DMS79 (cell line): ENCODE results near the gene PCDHGB5.
"Not testable (repeated sequence)": the region's sequence is repeated elsewhere in the genome, so short reads cannot be mapped to it uniquely, and the experiment has no call there.

ENCODE experiments used
- DNase-seq: peaks from one replicate; lab custom pipeline; 2025; lab: John Stamatoyannopoulos, UW

Gene PCDHGB5

DNA sequence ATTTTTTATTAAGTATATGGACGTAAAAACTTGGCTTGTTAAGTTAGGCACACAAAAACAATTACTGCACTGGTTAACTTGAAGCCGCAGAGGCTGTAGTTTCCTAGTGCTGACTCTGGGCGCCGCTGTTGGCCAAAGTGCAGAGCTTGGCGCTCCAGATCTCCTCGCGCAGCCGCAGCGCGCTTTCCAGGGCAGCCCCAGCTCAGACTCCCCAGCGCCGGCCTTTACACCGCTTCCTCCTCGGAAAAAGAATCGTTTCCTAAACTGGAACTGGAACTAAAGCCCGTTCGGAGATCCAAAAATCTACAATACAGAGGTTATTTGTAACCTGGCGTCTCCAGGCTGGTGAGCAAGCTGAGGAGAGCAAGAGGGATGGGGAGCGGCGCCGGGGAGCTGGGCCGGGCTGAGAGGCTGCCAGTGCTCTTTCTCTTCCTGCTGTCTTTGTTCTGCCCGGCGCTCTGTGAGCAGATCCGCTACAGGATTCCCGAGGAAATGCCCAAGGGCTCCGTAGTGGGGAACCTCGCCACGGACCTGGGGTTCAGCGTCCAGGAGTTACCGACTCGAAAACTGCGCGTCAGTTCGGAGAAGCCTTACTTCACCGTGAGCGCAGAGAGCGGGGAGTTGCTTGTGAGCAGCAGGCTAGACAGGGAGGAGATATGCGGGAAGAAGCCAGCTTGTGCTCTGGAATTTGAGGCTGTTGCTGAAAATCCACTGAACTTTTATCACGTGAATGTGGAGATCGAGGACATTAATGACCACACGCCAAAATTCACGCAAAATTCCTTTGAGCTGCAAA is at the start of gene PCDHGB5:
PCDHGB5 (plus strand) TSS at position 192 of the 796 bp plus-strand sequence; CDS start at position 373, 181 bp downstream.
- DNase-seq = not testable (repeated sequence)

DNA sequence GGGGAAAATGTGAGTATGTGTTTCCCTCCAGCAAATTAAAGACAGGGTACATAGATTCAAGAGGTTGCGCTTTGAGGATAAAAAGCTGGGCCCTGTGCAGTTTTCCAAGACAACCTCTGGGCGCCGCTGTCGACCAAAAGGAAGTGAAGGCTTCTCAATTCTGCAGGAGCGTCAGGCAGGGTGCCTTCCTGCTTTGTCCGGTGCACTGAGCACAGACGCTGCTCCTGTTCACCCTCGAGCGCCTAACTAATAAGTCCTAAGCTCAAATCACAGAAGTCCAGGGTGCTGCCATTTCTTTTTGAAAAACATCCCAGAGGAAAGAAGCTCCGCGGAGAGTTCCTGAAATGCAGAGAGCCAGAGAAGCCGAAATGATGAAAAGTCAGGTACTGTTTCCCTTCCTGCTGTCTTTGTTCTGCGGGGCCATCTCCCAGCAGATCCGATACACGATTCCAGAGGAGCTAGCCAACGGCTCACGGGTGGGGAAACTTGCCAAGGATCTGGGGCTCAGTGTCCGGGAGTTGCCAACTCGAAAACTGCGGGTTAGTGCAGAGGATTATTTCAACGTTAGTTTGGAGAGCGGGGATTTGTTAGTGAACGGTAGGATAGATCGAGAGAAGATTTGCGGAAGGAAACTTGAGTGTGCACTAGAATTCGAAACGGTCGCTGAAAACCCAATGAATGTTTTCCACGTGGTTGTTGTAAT is 47.7 kb upstream of the PCDHGB5 start, which contains the start of gene PCDHGB1:
PCDHGB1 (plus strand) TSS at position 183 of the 703 bp plus-strand sequence; CDS start at position 345, 162 bp downstream.
- no peak for DNase-seq

DNA sequence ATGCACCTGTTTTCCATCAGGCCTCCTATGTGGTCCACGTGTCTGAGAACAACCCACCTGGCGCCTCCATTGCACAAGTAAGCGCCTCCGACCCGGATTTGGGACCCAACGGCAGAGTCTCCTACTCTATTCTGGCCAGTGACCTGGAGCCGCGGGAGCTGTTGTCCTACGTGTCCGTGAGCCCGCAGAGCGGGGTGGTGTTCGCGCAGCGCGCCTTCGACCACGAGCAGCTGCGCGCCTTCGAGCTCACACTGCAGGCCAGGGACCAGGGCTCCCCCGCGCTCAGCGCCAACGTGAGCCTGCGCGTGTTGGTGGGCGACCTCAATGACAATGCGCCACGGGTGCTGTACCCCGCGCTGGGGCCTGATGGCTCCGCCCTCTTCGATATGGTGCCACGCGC is 46.2 kb upstream of the PCDHGB5 start:
- no peak for DNase-seq

DNA sequence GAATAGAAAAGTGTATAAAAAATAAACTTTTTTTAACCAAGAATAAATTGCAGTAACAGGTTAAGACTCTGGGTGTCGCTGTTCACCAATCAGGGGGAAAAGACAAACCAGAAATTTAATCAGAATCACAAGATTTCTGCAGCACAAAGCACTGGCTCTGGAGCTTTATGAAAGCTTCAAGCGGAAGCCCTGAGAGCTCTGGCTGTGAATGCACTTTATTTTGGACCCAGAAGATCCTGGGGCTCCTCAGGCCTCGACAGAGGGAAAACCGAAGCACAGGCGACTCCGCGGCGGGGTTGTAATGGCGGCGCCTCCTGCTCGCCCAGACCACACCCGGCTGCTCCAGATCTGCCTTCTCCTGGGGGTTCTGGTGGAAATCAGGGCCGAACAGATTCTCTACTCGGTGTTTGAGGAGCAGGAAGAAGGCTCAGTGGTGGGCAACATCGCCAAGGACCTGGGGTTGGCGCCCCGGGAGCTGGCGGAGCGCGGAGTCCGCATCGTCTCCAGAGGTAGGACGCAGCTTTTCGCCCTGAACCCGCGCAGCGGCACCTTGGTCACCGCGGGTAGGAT is 42.8 kb upstream of the PCDHGB5 start, which contains the start of gene PCDHGA4:
PCDHGA4 (plus strand) TSS at position 122 of the 570 bp plus-strand sequence; CDS start at position 209, 87 bp downstream.
- DNase-seq = no peak

DNA sequence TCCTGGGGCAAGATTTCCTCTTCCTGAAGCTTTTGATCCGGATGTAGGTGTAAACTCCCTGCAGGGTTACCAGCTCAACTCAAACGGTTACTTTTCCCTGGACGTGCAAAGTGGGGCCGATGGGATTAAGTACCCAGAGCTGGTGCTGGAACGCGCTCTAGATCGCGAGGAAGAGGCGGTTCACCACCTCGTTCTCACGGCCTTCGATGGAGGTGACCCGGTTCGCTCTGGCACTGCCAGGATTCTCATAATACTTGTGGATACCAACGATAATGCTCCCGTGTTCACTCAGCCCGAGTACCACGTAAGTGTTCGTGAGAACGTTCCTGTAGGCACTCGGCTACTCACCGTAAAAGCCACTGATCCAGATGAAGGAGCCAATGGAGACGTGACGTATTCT is 42.1 kb upstream of the PCDHGB5 start:
- no peak for DNase-seq

DNA sequence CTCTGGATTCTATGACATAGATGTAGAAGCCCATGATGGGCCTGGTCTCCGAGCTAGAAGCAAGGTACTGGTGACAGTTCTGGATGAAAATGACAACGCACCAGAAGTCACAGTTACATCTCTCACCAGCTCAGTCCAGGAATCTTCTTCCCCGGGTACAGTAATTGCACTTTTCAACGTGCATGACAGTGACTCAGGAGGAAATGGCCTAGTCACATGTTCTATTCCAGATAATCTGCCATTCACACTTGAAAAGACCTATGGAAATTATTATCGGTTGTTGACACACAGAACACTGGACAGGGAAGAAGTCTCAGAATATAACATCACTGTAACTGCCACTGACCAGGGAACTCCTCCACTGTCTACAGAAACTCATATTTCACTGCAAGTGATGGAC is 41.6 kb upstream of the PCDHGB5 start:
- no peak for DNase-seq

DNA sequence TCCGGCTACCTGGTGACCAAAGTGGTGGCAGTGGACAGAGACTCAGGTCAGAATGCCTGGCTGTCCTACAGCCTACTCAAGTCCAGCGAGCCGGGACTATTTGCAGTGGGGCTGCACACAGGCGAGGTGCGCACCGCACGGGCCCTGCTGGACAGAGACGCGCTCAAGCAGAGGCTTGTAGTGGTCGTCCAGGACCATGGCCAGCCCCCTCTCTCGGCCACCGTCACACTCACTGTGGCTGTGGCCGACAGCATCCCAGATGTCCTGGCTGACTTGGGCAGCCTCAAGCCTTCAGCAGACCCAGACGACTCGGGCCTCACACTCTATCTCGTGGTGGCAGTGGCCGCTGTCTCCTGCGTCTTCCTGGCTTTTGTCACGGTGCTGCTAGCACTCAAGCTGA is 40.8 kb upstream of the PCDHGB5 start:
- no peak for DNase-seq

DNA sequence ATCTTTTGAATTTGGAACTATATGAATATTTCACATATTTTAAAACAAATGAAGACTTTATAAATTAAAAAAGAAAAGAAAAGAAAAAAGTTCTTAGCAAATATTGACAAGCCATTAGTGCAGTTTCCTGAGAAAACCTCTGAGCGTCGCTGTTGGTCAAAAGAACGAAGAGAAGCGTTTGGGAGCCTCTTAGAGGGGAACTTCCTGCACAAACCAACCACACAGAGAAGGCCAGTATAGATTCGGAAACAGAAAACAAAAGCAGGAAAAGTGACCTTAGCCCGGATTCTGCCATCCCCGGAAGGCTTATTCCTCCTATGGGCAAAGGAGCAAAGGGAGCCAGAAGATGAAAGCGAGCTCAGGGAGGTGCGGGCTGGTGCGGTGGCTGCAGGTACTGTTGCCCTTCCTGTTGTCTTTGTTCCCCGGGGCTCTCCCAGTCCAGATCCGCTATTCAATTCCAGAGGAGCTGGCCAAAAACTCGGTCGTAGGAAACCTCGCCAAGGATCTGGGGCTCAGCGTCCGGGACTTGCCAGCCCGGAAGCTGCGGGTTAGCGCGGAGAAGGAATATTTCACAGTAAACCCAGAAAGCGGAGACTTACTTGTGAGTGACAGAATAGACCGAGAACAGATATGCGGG is 37.8 kb upstream of the PCDHGB5 start, which contains the start of gene PCDHGB2:
PCDHGB2 (plus strand) TSS at position 205 of the 637 bp plus-strand sequence; CDS start at position 347, 142 bp downstream.
- DNase-seq = no peak

DNA sequence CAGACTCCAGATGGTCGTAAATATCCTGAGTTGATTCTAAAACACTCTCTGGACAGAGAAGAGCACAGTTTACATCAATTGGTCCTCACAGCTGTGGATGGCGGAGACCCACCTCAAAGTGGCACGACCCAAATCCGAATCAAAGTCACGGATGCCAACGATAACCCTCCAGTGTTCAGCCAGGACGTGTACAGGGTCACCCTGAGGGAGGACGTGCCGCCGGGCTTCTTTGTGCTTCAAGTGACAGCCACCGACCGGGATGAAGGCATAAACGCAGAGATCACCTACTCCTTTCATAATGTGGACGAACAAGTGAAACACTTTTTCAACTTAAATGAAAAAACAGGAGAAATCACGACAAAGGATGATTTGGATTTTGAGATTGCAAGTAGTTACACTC is 37.1 kb upstream of the PCDHGB5 start:
- DNase-seq = no peak

DNA sequence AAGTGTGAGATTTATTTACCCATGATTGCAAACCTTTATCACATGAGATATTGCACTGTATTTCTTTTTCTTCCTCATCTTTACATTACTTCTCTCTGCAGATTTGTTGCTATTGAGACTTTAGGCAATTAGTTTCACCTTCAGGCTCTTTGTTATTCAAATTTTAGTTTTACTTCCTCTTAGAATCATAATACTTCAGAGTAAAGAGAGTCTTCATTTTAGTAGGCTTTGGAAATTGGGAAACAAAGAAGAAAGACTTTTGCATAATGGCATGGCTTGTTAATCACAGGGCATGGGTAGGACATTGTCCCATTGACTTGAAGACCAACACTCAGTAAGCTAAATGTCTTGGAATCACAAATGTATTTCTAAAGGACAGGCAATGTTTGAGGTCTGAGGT is 35.0 kb upstream of the PCDHGB5 start:
- DNase-seq = no peak

DNA sequence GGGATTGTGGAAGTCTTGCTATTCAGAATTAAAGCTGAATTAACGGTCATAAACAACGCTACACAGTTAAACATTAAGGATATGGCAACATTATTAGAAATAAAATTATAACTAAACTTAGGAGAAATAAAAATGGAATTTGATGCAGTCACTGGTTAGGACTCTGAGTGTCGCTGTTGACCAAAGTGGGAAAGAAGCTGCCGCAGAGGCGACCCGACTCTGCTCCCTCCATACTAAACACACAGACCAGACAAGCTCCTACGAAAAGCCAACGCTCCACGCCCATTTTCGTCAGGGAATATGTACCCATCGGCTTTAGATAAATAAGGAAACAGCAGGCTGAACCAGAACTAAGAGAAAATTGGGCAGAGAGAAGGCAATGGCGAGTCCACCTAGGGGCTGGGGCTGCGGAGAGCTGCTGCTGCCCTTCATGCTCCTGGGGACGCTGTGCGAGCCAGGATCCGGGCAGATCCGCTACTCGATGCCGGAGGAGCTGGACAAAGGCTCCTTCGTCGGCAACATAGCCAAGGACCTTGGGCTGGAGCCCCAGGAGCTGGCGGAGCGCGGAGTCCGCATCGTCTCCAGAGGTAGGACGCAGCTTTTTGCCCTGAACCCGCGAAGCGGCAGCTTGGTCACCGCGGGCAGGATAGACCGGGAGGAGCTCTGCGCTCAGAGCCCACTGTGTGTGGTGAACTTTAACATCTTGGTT is 33.6 kb upstream of the PCDHGB5 start, which contains the start of gene PCDHGA5:
PCDHGA5 (plus strand) TSS at position 211 of the 709 bp plus-strand sequence; CDS start at position 380, 169 bp downstream.
- no peak for DNase-seq

DNA sequence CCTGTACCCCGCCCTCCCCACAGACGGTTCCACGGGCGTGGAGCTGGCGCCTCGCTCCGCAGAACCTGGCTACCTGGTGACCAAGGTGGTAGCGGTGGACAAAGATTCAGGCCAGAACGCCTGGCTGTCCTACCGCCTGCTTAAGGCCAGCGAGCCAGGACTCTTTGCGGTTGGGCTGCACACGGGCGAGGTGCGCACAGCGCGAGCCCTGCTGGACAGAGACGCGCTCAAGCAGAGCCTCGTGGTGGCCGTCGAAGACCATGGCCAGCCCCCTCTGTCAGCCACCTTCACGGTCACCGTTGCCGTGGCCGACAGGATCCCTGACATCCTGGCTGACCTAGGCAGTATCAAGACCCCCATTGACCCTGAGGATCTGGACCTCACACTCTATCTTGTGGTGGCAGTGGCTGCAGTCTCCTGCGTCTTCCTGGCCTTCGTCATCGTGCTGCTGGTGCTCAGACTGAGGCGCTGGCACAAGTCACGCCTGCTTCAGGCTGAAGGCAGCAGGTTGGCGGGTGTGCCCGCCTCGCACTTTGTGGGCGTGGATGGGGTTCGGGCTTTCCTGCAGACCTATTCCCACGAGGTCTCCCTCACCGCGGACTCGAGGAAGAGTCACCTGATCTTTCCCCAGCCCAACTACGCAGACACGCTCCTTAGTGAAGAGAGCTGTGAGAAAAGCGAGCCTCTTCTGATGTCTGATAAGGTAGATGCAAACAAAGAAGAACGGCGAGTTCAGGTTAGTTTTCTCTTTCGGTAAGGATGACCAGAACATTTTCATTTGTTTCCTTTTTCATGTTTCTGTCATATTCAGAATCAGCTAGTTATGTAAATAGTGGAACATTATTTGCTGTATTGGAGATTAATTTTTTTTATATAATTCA is 31.5 kb upstream of the PCDHGB5 start:
- DNase-seq = no peak

DNA sequence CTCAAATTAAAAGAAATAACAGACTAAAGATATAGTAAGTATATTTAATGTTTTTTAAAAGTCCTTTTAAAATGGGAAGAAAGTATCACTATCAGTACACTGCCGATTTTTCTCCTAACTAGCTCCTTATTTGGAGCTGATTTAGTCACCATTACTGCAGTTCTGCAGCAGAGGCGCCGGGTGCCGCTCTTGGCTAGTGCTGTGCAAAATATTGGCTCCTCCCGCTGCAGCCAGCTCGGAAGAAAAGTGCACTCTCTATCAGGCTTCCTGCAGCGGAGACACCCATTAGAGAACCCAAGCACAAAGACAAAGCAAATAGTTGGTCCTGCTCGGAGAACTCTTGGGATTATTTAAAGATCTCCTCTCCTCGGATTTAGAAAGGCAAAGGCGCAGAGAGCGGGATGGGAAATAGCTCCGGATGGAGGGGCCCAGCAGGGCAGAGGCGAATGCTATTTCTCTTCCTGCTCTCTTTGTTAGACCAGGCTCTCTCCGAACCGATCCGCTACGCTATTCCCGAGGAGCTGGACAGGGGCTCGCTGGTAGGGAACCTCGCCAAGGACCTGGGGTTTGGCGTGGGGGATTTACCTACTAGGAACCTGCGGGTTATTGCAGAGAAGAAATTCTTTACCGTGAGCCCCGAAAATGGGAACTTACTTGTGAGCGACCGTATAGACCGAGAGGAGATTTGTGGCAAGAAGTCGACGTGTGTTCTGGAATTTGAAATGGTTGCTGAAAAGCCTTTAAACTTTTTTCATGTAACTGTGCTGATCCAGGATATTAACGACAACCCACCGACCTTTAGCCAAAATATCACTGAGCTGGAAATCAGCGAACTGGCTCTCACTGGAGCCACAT is 27.5 kb upstream of the PCDHGB5 start, which contains the start of gene PCDHGB3:
PCDHGB3 (plus strand) TSS at position 249 of the 855 bp plus-strand sequence; CDS start at position 402, 153 bp downstream.
- DNase-seq = no peak

DNA sequence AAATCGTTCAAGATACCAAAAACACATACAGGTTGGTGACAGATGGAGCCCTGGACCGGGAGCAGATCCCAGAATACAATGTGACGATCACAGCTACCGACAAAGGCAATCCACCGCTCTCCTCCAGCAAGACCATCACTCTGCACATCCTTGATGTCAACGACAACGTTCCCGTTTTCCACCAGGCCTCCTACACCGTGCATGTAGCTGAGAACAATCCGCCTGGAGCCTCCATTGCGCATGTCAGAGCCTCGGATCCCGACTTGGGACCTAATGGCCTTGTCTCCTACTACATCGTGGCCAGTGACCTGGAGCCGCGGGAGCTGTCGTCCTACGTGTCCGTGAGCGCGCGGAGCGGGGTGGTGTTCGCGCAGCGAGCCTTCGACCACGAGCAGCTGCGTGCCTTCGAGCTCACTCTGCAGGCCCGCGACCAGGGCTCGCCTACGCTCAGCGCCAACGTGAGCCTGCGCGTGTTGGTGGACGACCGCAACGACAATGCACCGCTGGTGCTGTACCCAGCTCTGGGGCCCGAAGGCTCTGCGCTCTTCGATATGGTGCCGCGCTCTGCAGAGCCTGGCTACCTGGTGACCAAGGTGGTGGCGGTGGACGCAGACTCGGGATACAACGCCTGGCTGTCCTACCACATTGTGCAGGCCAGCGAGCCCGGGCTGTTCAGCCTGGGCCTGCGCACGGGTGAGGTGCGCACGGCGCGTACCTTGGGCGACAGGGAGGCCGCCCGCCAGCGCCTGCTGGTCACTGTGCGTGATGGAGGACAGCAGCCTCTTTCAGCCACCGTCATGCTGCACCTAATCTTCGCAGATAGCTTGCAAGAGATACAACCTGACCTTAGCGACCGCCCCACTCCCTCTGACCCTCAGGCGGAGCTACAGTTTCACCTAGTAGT is 25.9 kb upstream of the PCDHGB5 start:
- DNase-seq = no peak

DNA sequence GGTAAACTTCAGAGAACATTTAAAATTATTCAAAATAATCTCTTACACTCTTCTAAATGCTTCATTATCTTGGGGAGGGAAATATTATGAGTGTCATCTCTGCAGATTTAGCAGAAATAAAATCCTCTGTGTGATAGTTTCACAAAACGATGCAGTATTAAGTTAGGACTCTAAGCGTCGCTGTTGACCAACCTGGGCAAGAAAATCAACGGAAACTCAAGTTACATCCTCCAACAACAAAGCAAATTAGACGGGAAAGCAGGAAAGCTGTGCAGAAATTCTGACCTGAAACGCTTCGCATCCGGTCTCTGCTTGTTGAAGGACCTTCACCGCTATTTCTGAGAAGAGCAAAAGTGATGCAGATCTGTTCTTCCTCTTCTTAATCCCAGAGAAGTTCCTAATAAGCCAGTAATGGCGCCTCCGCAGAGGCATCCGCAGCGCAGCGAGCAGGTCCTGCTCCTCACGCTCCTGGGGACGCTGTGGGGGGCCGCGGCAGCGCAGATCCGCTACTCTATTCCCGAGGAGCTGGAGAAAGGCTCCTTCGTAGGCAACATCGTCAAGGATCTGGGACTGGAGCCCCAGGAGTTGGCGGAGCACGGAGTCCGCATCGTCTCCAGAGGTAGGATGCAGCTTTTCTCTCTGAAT is 24.0 kb upstream of the PCDHGB5 start, which contains the start of gene PCDHGA6:
PCDHGA6 (plus strand) TSS at position 219 of the 645 bp plus-strand sequence; CDS start at position 412, 193 bp downstream.
- DNase-seq = no peak

DNA sequence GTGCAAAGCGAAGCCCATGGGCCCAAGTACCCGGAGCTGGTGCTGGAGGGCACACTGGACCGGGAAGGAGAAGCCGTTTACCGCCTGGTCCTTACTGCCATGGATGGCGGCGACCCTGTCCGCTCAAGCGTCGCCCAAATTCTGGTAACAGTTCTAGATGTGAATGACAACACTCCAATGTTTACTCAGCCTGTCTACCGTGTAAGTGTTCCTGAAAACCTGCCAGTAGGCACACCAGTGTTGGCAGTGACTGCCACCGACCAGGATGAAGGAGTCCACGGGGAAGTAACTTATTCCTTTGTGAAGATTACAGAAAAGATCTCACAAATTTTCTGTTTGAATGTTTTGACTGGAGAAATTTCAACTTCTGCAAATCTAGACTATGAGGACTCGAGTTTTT is 23.1 kb upstream of the PCDHGB5 start:
- no peak for DNase-seq

DNA sequence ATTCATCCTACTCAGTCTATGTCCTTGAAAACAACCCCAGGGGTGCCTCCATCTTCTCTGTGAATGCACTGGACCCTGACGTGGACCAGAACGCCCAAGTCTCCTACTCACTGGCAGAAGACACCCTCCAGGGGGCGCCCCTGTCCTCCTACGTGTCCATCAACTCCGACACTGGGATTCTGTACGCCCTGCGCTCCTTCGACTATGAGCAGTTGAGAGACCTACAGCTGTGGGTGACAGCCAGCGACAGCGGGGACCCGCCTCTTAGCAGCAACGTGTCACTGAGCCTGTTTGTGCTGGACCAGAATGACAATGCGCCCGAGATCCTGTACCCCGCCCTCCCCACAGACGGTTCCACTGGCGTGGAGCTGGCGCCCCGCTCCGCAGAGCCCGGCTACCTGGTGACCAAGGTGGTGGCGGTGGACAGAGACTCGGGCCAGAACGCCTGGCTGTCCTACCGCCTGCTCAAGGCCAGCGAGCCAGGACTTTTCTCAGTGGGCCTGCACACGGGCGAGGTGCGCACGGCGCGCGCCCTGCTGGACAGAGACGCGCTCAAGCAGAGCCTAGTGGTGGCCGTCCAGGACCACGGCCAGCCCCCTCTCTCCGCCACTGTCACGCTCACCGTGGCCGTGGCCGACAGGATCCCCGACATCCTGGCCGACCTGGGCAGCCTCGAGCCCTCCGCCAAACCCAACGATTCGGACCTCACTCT is 22.1 kb upstream of the PCDHGB5 start:
- DNase-seq = not testable (repeated sequence)
